Ascending aorta (tissue), 2 donors: ENCODE data around the gene NRIP1. TPM values are rescaled to one million over a fixed set of nuclear protein-coding genes. Genes with fewer than 3 reads are reported as not detected.

Experiments used
- DNase-seq, 2 donors: peaks; one replicate each; pipeline ENCODE4 v3.0.0-alpha.2; 2019; ENCODE audit warnings: low spot score in 2 of 2
- H3K27ac ChIP-seq, 2 donors: fragments of 200-600 bp; sonication (generic); one replicate each; pipeline ENCODE4 v1.5.1; 2016 to 2017; ENCODE audit warnings: mild to moderate bottlenecking in 1 of 2
- H3K27me3 ChIP-seq: fragments of 200-600 bp; sonication (generic); one replicate; pipeline ENCODE4 v1.5.1; 2017
- H3K36me3 ChIP-seq, 2 donors: fragments of 200-600 bp; sonication (generic); one replicate each; pipeline ENCODE4 v1.5.1; 2016
- H3K4me1 ChIP-seq, 2 donors: fragments of 200-600 bp; sonication (generic); one replicate each; pipeline ENCODE4 v1.5.1; 2016 to 2017; ENCODE audit warnings: mild to moderate bottlenecking in 1 of 2
- H3K4me3 ChIP-seq, 2 donors: fragments of 200-600 bp; sonication (generic); one replicate each; pipeline ENCODE4 v1.5.1; 2016 to 2017; ENCODE audit warnings: mild to moderate bottlenecking in 1 of 2
- H3K9me3 ChIP-seq, 2 donors: fragments of 200-600 bp; sonication (generic); one replicate each; pipeline ENCODE4 v1.5.1; 2016
- intact Hi-C: fragments of 100-400 bp; cut with DNase I; formaldehyde crosslinking; loops from one replicate; pipeline ENCODE4 v1.15.1; 2023
- total RNA-seq: library from RNA; depleted of rRNA; stranded (reverse); fragments of >200 nt; gene quantifications from one replicate; pipeline ENCODE4 v1.1.0, GENCODE V29; 2016
- TF ChIP-seq, protein P1 (sequence below), 3 experiments: fragments of 200-600 bp in 2 of 3; fragments of 450-650 bp in 1 of 3; sonication (generic) in 2 of 3; IDR thresholded peaks; one replicate each; pipeline ENCODE4 v1.5.1; 2016 to 2019; ENCODE audit warnings: antibody characterized with exemption in 3 of 3, mild to moderate bottlenecking in 1 of 3, moderate library complexity in 1 of 3

The NRIP1 gene
- total RNA-seq, 1 donor from 2014 or later: 4.8 TPM

GRCh38 chr21:14911351-14911750 is 153.4 kb downstream of the NRIP1 start:
- Histone ChIP-seq H3K4me3 (no peak overlapping the region), H3K4me1 (no peaks in the 10 kb centered on the region)

More at GRCh38 chr21:14911351-14911750, 153.4 kb downstream of the NRIP1 start:
- Histone ChIP-seq H3K9me3 (no peaks in the 10 kb centered on the region), H3K36me3 (no peaks in the 10 kb centered on the region), H3K27me3 (no peaks in the 10 kb centered on the region), H3K27ac (no peak overlapping the region)
- TF ChIP-seq, protein P1, sequence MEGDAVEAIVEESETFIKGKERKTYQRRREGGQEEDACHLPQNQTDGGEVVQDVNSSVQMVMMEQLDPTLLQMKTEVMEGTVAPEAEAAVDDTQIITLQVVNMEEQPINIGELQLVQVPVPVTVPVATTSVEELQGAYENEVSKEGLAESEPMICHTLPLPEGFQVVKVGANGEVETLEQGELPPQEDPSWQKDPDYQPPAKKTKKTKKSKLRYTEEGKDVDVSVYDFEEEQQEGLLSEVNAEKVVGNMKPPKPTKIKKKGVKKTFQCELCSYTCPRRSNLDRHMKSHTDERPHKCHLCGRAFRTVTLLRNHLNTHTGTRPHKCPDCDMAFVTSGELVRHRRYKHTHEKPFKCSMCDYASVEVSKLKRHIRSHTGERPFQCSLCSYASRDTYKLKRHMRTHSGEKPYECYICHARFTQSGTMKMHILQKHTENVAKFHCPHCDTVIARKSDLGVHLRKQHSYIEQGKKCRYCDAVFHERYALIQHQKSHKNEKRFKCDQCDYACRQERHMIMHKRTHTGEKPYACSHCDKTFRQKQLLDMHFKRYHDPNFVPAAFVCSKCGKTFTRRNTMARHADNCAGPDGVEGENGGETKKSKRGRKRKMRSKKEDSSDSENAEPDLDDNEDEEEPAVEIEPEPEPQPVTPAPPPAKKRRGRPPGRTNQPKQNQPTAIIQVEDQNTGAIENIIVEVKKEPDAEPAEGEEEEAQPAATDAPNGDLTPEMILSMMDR (IDR thresholded peaks at IDR 0.05): no peak
- no peak for DNase-seq
- intact Hi-C loops: no loop called here
